ENCODE results near the gene RALA.

- TF ChIP-seq, protein P1, sequence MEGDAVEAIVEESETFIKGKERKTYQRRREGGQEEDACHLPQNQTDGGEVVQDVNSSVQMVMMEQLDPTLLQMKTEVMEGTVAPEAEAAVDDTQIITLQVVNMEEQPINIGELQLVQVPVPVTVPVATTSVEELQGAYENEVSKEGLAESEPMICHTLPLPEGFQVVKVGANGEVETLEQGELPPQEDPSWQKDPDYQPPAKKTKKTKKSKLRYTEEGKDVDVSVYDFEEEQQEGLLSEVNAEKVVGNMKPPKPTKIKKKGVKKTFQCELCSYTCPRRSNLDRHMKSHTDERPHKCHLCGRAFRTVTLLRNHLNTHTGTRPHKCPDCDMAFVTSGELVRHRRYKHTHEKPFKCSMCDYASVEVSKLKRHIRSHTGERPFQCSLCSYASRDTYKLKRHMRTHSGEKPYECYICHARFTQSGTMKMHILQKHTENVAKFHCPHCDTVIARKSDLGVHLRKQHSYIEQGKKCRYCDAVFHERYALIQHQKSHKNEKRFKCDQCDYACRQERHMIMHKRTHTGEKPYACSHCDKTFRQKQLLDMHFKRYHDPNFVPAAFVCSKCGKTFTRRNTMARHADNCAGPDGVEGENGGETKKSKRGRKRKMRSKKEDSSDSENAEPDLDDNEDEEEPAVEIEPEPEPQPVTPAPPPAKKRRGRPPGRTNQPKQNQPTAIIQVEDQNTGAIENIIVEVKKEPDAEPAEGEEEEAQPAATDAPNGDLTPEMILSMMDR (IDR thresholded peaks at IDR 0.05; ENCODE audit: low read length) = no peak
- no peak for TF ChIP-seq EZH2 (IDR thresholded peaks at IDR 0.05; ENCODE audit: borderline replicate concordance, low read length)
These were observed 131.2 kb downstream of the RALA start for GRCh38 chr7:39754326-39755120.
